Lower leg skin (tissue), 3 donors: ENCODE measurements around the gene SRGN.

Experiments
- POLR2A ChIP-seq, 2 donors: fragments of 450-650 bp; IDR thresholded peaks; one replicate each; pipeline ENCODE4 v1.6.1; 2016 to 2017; ENCODE audit warnings: antibody characterized with exemption in 2 of 2, mild to moderate bottlenecking in 1 of 2, moderate library complexity in 1 of 2
- TF ChIP-seq, protein P1 (sequence below), 3 donors: fragments of 450-650 bp; IDR thresholded peaks; one replicate each; pipeline ENCODE4 v1.5.1; 2016; ENCODE audit warnings: antibody characterized with exemption in 3 of 3, mild to moderate bottlenecking in 3 of 3, moderate library complexity in 2 of 3

GRCh38 chr10:69086001-69086509 lies 1.8 kb upstream of the SRGN start:
- TF ChIP-seq, protein P1, sequence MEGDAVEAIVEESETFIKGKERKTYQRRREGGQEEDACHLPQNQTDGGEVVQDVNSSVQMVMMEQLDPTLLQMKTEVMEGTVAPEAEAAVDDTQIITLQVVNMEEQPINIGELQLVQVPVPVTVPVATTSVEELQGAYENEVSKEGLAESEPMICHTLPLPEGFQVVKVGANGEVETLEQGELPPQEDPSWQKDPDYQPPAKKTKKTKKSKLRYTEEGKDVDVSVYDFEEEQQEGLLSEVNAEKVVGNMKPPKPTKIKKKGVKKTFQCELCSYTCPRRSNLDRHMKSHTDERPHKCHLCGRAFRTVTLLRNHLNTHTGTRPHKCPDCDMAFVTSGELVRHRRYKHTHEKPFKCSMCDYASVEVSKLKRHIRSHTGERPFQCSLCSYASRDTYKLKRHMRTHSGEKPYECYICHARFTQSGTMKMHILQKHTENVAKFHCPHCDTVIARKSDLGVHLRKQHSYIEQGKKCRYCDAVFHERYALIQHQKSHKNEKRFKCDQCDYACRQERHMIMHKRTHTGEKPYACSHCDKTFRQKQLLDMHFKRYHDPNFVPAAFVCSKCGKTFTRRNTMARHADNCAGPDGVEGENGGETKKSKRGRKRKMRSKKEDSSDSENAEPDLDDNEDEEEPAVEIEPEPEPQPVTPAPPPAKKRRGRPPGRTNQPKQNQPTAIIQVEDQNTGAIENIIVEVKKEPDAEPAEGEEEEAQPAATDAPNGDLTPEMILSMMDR (IDR thresholded peaks at IDR 0.05): no peak
- TF ChIP-seq POLR2A (IDR thresholded peaks at IDR 0.05): no peak
